NCI-H1048 (cell line): ENCODE data around the gene TUBAL3.
A peak's percentile ranks its signal among the peaks of the same experiment; 100 is the strongest.
"Not testable (repeated sequence)": the region's sequence is repeated elsewhere in the genome, so short reads cannot be mapped to it uniquely, and the experiment has no call there.

Experiments used
- DNase-seq: peaks from one replicate; lab custom pipeline; 2025; lab: John Stamatoyannopoulos, UW

The TUBAL3 gene

DNA sequence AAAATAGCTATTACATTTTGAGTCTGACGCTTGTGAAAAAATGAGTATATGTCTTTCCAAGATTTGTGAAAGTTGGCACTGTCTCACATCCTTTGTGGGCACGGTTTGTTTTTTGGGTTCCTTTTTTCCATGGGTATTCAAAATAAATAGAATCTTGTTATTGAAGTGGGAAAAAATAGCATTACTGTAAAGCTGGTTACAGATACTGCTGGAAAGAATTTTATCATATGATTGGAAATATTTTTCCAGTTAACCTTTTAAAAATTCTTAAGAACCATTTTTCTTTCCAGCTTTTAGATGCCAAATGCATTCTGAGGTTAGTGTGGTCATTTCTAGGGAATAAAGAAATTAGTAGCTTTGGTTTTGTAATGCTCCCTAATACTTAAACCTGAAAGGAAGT is 19.1 kb upstream of the TUBAL3 start:
- no peak for DNase-seq

GRCh38 chr10:5419466-5420094 is 15.0 kb upstream of the TUBAL3 start:
- no peak for DNase-seq

DNA sequence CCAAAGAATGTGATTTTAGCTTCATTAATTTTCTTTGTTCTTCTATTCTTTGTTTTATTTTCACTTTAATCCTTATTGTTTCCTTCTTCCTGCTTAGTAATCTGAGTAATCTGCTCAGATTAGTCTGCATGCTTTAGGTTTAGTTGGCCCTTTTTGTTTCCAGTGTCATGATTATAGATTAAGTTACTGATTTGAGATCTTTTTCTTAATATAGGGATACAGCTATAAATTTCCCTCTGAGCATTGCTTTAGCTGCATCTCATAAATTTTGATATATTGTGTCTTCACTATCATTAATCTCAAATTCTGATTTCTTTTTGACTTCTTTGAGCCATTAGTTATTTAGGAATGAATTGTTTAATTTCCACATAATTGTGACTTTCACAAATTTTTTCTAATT is 14.0 kb upstream of the TUBAL3 start:
- DNase-seq = no peak

DNA sequence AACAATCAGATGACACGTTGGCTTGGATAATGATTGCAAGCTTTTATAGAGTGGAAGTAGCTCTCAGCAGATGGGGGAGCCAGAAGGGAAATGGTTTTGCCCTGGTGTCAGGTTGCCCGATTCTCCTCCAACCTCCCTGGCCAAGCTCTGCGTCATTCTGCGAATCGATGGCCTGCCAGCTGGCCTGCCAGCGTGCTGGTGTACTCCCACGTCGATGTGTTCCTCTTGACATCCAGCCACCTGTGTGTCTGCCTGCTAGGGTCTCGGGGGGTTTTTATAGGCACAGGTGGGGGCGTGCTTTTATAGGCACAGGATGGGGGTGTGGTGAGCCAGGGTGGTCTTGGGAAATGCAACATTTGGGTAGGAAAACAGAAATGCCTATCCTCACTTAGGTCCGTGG is 12.4 kb upstream of the TUBAL3 start:
- DNase-seq = no peak

- no peak for DNase-seq
Observed at GRCh38 chr10:5413012-5413938, 8.6 kb upstream of the TUBAL3 start.

GRCh38 chr10:5412277-5412941 is 7.8 kb upstream of the TUBAL3 start, which contains the start of gene NET1:
Gene NET1, plus strand, starts transcription at chr10:5412557. Its CDS starts 136 bp downstream, at chr10:5412693.
- peak; percentile 67 for DNase-seq

- no peak for DNase-seq
Observed at GRCh38 chr10:5411941-5412276, 7.3 kb upstream of the TUBAL3 start.

DNA sequence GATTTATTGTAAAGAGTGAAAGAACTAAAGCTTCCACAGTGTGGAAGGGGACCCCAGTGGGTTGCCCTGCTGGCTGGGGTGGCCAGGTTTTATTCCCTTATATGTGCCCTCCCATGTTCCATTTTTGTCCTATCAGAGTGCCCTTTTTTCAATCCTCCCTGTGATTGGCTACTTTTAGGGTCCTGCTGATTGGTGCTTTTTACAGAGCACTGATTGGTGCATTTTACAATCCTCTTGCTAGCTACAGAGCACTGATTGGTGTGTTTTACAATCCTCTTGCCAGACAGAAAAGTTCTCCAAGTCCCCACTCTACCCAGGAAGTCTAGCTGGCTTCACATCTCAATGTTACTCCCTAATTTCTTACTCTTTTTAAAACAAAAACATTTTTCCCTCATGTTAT is 6.2 kb upstream of the TUBAL3 start:
- not testable (repeated sequence) for DNase-seq

DNA sequence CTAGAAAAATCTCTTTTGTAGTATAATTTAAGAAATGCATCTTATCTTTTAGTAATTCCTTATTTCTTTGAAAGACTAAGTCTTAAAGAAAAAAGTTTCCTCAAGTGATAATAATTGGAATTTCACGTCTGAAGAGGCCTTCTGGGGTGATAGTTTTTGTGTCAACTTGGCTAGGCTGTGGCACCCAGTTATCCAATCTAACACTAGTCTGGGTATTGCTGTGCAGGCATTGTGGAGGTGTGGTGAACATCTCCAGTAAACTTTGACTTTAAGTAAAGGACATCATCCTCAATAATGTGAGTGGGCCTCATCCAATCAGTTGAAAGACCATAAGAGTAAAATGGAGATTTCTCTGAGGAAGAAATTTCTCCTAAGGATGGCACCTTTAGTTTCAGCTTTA is 2.3 kb upstream of the TUBAL3 start:
- no peak for DNase-seq

GRCh38 chr10:5402798-5403197 is 1.8 kb downstream of the TUBAL3 start:
- no peak for DNase-seq

GRCh38 chr10:5400468-5401240 is 4.0 kb downstream of the TUBAL3 start:
- no peak for DNase-seq

DNA sequence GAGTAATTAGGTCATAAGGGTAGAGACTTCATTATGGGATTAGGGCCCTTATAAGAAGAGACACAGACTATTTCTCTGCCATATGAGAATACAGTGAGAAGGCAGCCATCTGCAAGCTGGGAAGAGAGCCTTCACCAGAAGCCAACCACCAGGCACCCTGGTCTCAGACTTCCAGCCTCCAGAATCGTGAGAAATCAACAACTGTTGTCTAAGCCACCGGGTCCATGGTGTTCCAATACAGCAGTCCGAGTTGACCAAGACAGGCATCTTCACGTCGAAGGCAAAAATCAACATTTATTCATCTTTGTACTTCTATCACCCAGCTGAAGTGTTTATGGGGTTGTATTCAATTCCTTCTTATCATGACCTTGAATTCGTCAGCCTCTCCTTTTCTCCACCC is 5.3 kb downstream of the TUBAL3 start:
- no peak for DNase-seq

GRCh38 chr10:5396556-5397300 is 7.9 kb downstream of the TUBAL3 start:
- DNase-seq = no peak

- DNase-seq = no peak
Observed at GRCh38 chr10:5395168-5395567, 9.5 kb downstream of the TUBAL3 start.

DNA sequence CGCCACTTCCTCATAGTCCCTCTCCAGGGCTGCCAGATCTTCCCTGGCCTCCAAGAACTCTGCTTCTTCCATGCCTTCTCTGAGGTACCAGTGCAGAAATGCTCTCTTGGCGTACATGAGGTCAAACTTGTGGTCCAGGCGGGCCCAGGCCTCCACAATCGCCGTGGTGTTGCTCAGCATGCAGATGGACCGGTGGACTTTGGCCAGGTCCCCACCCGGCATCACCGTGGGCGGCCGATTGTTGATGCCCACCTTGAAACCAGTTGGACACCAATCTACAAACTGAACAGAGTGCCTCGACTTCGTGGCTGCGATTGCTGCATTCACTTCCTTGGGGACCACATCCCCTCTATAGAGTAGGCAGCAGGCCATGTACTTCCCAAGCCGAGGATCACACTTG is 11.1 kb downstream of the TUBAL3 start:
- DNase-seq = no peak

DNA sequence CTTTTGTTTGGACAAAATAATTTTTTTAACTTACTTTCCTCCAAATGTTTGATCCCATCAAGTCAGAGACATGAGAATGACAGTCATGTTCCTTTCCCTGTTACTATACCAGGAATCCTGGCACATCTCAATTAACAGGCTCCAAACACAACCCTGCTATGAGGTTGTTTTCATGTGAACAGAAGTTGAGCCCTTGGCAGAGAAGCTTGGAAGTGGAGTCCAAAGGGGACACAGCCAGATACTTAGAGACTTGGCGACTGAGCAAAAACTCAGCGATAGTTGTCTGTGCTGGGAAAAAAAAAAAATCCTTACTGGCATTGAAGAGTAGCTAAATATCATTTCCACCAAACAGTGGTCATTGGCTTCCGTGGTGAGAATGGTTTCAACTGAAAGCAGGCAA is 12.8 kb downstream of the TUBAL3 start:
- no peak for DNase-seq

DNA sequence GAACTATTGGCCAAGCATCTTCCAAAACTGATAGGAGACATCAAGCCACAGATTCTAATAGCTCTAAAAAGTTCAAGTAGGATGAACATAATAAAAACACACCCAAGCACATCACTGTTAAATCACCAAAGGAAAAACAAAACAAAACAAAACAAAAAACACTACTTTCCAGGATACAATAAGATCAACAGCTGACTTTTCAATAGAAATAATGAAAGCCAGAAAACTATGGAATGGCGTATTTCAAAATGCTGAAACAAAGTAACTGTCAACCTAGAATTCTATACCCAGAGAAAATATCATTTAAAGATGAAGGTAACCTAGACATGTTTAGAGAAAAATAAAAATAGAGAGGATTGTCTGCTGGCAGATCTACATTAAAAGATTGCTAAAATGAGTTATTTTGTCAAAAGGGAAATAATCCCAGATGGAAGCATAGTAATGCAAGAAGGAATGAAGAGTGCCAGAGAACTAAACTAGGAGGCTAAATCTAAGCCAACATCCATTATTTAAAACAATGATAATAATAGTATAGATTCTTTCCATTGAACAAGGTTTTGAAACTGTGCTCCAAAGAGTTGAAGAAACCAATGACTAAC is 13.9 kb downstream of the TUBAL3 start:
- no peak for DNase-seq

DNA sequence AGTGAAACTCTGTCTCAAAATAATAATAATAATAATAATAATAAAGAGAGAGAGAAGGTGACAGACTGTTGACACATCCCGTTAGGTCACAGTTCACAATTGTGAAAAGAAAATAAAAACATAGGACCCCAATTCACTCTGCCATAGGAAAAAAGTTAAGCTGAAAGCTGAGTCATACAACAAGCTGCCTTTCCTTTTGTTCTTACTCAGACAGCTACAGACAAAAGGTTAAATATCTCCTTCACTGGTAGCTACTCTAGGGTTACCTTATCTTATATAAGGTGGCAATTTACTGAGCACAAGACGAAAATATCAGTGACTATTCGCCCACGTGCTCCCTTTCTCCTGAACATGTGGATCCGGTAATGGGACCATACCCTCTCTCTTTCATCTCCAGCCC is 17.5 kb downstream of the TUBAL3 start:
- DNase-seq = no peak

GRCh38 chr10:5385224-5385623 is 19.4 kb downstream of the TUBAL3 start:
- DNase-seq = no peak

DNA sequence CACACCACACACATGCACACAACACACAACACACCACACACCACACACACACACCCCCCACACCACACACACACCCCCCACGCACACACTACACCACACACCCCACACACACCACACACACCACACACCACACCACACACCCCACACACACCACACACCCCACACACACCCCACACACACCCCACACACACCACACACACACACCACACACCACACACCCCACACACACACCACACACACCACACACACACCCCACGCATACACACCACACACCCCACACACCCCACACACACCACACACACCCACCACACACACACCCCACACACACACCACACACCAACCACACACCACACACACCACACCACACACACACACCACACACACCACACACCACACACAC is 23.4 kb downstream of the TUBAL3 start:
- no peak for DNase-seq

- not testable (repeated sequence) for DNase-seq
Observed at GRCh38 chr10:5380395-5380794, 24.2 kb downstream of the TUBAL3 start.
